NCI-H2107 (cell line): ENCODE results near the gene ITIH2.
"Not testable (repeated sequence)": the region's sequence is repeated elsewhere in the genome, so short reads cannot be mapped to it uniquely, and the experiment has no call there.

Source experiments
- DNase-seq: peaks from one replicate; lab custom pipeline; 2025; lab: John Stamatoyannopoulos, UW

The ITIH2 gene

GRCh38 chr10:7693194-7693593, 9.9 kb upstream of the ITIH2 start:
- not testable (repeated sequence) for DNase-seq

- no peak for DNase-seq
These were observed 6.6 kb upstream of the ITIH2 start for GRCh38 chr10:7696545-7696944.

- no peak for DNase-seq
These were observed 5.7 kb upstream of the ITIH2 start for GRCh38 chr10:7697426-7697825.

- no peak for DNase-seq
These were observed 2.5 kb upstream of the ITIH2 start for GRCh38 chr10:7700577-7701125.

- no peak for DNase-seq
These were observed 1.9 kb upstream of the ITIH2 start for GRCh38 chr10:7701158-7701742.

- no peak for DNase-seq
These were observed 766 bp upstream of the ITIH2 start for GRCh38 chr10:7702288-7702812.

GRCh38 chr10:7704071-7705016, 1.2 kb downstream of the ITIH2 start:
- no peak for DNase-seq

GRCh38 chr10:7705341-7705740, 2.2 kb downstream of the ITIH2 start:
- no peak for DNase-seq

GRCh38 chr10:7706534-7707073, 3.5 kb downstream of the ITIH2 start:
- DNase-seq: no peak

GRCh38 chr10:7707102-7707501, 4.0 kb downstream of the ITIH2 start:
- no peak for DNase-seq

GRCh38 chr10:7707858-7708622, 4.9 kb downstream of the ITIH2 start:
- DNase-seq: no peak

- DNase-seq: no peak
These were observed 5.7 kb downstream of the ITIH2 start for GRCh38 chr10:7708832-7709231.

- no peak for DNase-seq
These were observed 7.3 kb downstream of the ITIH2 start for GRCh38 chr10:7710446-7710845.

- not testable (repeated sequence) for DNase-seq
These were observed 8.0 kb downstream of the ITIH2 start for GRCh38 chr10:7711075-7711474.

GRCh38 chr10:7715515-7715914, 12.4 kb downstream of the ITIH2 start:
- DNase-seq: no peak

- no peak for DNase-seq
These were observed 14.7 kb downstream of the ITIH2 start for GRCh38 chr10:7717767-7718166.

- no peak for DNase-seq
These were observed 15.6 kb downstream of the ITIH2 start for GRCh38 chr10:7718685-7719084.

GRCh38 chr10:7720478-7720877, 17.4 kb downstream of the ITIH2 start:
- DNase-seq: no peak

GRCh38 chr10:7722927-7723529, 19.9 kb downstream of the ITIH2 start:
- DNase-seq: no peak

GRCh38 chr10:7734821-7735220, 31.7 kb downstream of the ITIH2 start:
- DNase-seq: no peak
